Ishikawa (cell line): Measurements from ENCODE around the gene ZNF518B.

Source experiments
- CEBPB ChIP-seq: IDR thresholded peaks from 2 replicates; pipeline ENCODE4 v1.6.1; 2012
- CREB1 ChIP-seq: IDR thresholded peaks from 2 replicates; pipeline ENCODE4 v1.6.1; 2012; ENCODE audit warnings: low read depth
- EGR1 ChIP-seq: IDR thresholded peaks from 2 replicates; pipeline ENCODE4 v1.6.1; 2012
- EP300 ChIP-seq: IDR thresholded peaks from 2 replicates; pipeline ENCODE4 v1.6.1; 2012; ENCODE audit warnings: borderline replicate concordance
- FOXM1 ChIP-seq: IDR thresholded peaks from 2 replicates; pipeline ENCODE4 v1.6.1; 2012; ENCODE audit warnings: low read depth, borderline replicate concordance
- MAX ChIP-seq: IDR thresholded peaks from 2 replicates; pipeline ENCODE4 v1.6.1; 2012
- NFIC ChIP-seq: IDR thresholded peaks from 2 replicates; pipeline ENCODE4 v1.6.1; 2012
- RAD21 ChIP-seq: IDR thresholded peaks from 2 replicates; pipeline ENCODE4 v1.6.1; 2012; ENCODE audit warnings: low read depth
- REST ChIP-seq: IDR thresholded peaks from 2 replicates; pipeline ENCODE4 v1.6.1; 2012; ENCODE audit warnings: low read depth, mild to moderate bottlenecking
- TAF1 ChIP-seq: IDR thresholded peaks from 2 replicates; pipeline ENCODE4 v1.6.1; 2012; ENCODE audit warnings: low read depth, mild to moderate bottlenecking
- TCF12 ChIP-seq: IDR thresholded peaks from 2 replicates; pipeline ENCODE4 v1.6.1; 2012; ENCODE audit warnings: low read depth
- TEAD4 ChIP-seq: IDR thresholded peaks from 2 replicates; pipeline ENCODE4 v1.6.1; 2012
- USF1 ChIP-seq: IDR thresholded peaks from 2 replicates; pipeline ENCODE4 v1.6.1; 2012
- YY1 ChIP-seq: IDR thresholded peaks from 2 replicates; pipeline ENCODE4 v1.6.1; 2012; ENCODE audit warnings: low read depth
- ZBTB7A ChIP-seq: IDR thresholded peaks from 2 replicates; pipeline ENCODE4 v1.6.1; 2012; ENCODE audit warnings: low read depth

Gene ZNF518B

GRCh38 chr4:10416441-10416840, 40.8 kb downstream of the ZNF518B start:
- TF ChIP-seq EP300, result no peak
- no peak for TF ChIP-seq EGR1
- no peak for TF ChIP-seq CEBPB
- no peak for TF ChIP-seq MAX
- TF ChIP-seq FOXM1, result no peak
- no peak for TF ChIP-seq YY1
- no peak for TF ChIP-seq RAD21
- no peak for TF ChIP-seq REST
- no peak for TF ChIP-seq ZBTB7A
- TF ChIP-seq NFIC, result no peak
- no peak for TF ChIP-seq TCF12
- TF ChIP-seq TAF1, result no peak
- no peak for TF ChIP-seq CREB1
- no peak for TF ChIP-seq USF1
- TF ChIP-seq TEAD4, result no peak

GRCh38 chr4:10413177-10413576, 44.0 kb downstream of the ZNF518B start:
- no peak for TF ChIP-seq TCF12

- TF ChIP-seq TAF1 (no peak), FOXM1 (no peak), YY1 (no peak), EGR1 (no peak), CEBPB (no peak), RAD21 (no peak), MAX (no peak), USF1 (no peak), NFIC (no peak), EP300 (no peak)
Measured at GRCh38 chr4:10405672-10406071, 51.6 kb downstream of the ZNF518B start.

GRCh38 chr4:10403633-10404445, 53.4 kb downstream of the ZNF518B start:
- TF ChIP-seq MAX (no peak), RAD21 (peak; percentile 53)

- TF ChIP-seq TCF12, result no peak
- TF ChIP-seq MAX, result no peak
- no peak for TF ChIP-seq EGR1
- TF ChIP-seq FOXM1, result no peak
- TF ChIP-seq NFIC, result no peak
- TF ChIP-seq CREB1, result no peak
- TF ChIP-seq REST, result no peak
- no peak for TF ChIP-seq ZBTB7A
- no peak for TF ChIP-seq CEBPB
Measured at GRCh38 chr4:10395971-10396580, 61.1 kb downstream of the ZNF518B start.
